Activated CD4-positive, alpha-beta T cell treated with anti-CD3 and anti-CD28 coated beads, Interleukin-2, Interleukin-4, amounts not matched to agents 100 ng/mL and 50 ng/mL, durations not matched to agents 16 hours and 8 hours (primary cell): Measurements from ENCODE around the gene SLC36A1.

Source experiments
- DNase-seq: peaks from one replicate; pipeline ENCODE4 v3.0.0-alpha.2; 2020; ENCODE audit warnings: low spot score

The SLC36A1 gene

GRCh38 chr5:151534350-151534749 is 86.9 kb downstream of the SLC36A1 start:
- DNase-seq, result no peak

- DNase-seq, result no peak
Observed at GRCh38 chr5:151537044-151537443, 89.6 kb downstream of the SLC36A1 start.

- no peak for DNase-seq
Observed at GRCh38 chr5:151541571-151541970, 94.2 kb downstream of the SLC36A1 start.
